ENCODE data around the gene MRPL17. TPM values are rescaled to one million over a fixed set of nuclear protein-coding genes. Genes with fewer than 3 reads are reported as not detected.

Gene MRPL17
- total and polyA plus RNA-seq, 9 of the 15 experiments (the other 6 are each of a cell fraction or from before 2014, with no cell fraction given): 33.9 to 81.6 (median 43.9) TPM

GRCh38 chr11:6682936-6683861, at the start of gene MRPL17 (continued):
- TF ChIP-seq ZNF395 (CRISPR knock-in tag; IDR thresholded peaks at IDR 0.05): no peak
- no peak for TF ChIP-seq MTA2 (IDR thresholded peaks at IDR 0.05; ENCODE audit: low read depth)
- 0 out of 2 replicates have a peak, but pooled peaks have one; percentile 30 for TF ChIP-seq KLF1 (tag; IDR thresholded peaks at IDR 0.05)
- TF ChIP-seq HIVEP1 (CRISPR knock-in tag; IDR thresholded peaks at IDR 0.05): peak; percentile 54; the same call in 1 of the 2 replicates
- TF ChIP-seq RBM39 (optimal IDR thresholded peaks at IDR 0.05; ENCODE audit: low read depth, low read length): no peak
- TF ChIP-seq RFX5 (IDR thresholded peaks at IDR 0.05; ENCODE audit: low read depth, low read length): no peak; the same call in 1 of the 2 replicates
- peak in 1 of 2 experiments; percentile 72; a peak in 1 of 4 replicates for TF ChIP-seq UBTF (IDR thresholded peaks at IDR 0.05; ENCODE audit: borderline replicate concordance in 1 of 2, low read depth in 2 of 2, low read length in 2 of 2)
- peak; percentile 97 for TF ChIP-seq NKRF (IDR thresholded peaks at IDR 0.05; ENCODE audit: borderline replicate concordance)
- TF ChIP-seq NFE2L1 (tag; IDR thresholded peaks at IDR 0.05; ENCODE audit: borderline replicate concordance, low read depth): no peak
- TF ChIP-seq GABPB2 (CRISPR knock-in tag; conservative IDR thresholded peaks at IDR 0.05): no peak
- TF ChIP-seq RREB1 (CRISPR knock-in tag; IDR thresholded peaks at IDR 0.05): peak; percentile 58
- TF ChIP-seq SMC3 (conservative IDR thresholded peaks at IDR 0.05; ENCODE audit: insufficient read depth, low read depth, low read length): peak; percentile 78
- peak; percentile 95 to 97 for TF ChIP-seq FOXK2 (conservative IDR thresholded peaks at IDR 0.05 in 1 of 2, IDR thresholded peaks at IDR 0.05 in 1 of 2; ENCODE audit: low read depth in 2 of 2)

Measured in K562 (cell line).